HG02970 (cell line): ENCODE measurements around the gene PRKAB2.
"Not testable (repeated sequence)": the region's sequence is repeated elsewhere in the genome, so short reads cannot be mapped to it uniquely, and the experiment has no call there.

Experiments used
- ATAC-seq: cut with Tn5 transposase; IDR thresholded peaks from one replicate; pipeline ENCODE4 v1.9.1; 2021; ENCODE audit warnings: mild to moderate bottlenecking, moderate library complexity, moderate number of reproducible peaks; ENCODE audit not compliant: unreplicated experiment, low FRiP score

Gene PRKAB2

DNA sequence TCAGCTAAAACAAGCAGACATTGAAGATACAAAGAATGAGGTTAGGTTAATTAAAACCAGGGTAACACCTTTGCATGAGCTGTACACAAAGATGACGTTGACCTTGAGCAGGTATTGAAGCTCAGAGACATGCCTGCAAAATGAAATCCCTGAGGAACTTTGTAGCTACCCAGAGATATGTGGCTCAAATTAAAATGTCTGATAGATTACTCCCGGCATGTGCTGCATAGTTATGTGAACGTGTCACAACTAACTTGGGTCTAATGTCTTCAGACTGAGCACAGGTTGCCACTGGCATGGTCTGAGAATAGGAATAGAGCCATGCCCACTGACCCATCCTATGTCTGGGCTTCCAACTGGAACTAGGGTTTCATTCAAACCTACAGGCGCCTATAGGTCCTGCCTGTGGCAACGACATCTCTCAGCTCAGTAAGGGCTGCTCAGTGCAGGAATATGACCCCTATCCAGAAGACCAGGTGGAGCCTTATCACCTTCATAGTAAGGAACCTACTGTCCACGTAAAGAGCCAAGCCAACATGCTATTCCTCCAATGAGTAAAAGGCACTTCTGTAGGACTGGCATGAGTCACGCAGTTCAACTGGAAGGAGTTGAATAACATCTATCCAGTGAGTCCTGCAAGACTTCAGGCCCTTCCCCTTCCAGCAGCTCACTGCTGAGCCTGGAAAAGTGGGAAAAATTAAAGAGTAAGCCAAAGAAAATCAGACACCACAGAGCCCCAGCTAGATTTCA is 60.7 kb downstream of the PRKAB2 start:
- ATAC-seq, result no peak

DNA sequence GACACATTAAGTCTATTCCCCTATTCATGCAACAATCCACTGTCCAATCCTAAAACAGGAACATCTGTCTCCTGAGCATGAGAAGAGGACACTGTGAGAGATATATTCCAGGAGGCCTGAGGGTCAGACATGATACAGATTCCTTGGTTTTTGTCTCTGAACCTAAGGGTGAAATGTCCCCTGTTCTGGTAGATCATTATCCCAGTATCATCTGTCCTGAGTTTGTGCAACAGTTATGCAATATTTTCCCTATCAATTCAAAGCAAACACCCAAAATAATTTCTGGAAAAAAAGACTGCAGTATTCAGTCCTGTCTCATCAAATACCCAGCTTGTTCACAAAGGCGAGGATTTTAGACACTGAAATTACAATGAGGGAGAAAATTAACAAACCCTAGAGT is 61.4 kb downstream of the PRKAB2 start:
- no peak for ATAC-seq

DNA sequence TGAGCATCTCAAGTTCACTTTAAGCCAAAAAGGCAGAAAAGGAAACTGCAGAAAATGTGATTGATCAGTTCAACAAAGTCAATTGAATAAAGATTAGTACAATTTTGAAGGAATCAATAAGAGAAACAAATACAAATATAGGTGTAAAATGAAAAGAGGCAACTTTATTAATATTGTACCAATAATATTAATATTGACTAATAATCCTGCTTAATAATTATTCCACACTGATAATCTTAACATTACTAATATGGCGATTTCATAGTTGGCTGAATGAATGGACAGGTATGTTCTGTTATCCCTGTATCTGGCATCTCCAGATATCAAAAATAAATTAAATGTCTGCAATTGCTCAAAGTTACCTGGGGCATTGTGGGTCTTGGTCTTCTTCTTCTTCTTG is 61.8 kb downstream of the PRKAB2 start:
- ATAC-seq, result no peak

DNA sequence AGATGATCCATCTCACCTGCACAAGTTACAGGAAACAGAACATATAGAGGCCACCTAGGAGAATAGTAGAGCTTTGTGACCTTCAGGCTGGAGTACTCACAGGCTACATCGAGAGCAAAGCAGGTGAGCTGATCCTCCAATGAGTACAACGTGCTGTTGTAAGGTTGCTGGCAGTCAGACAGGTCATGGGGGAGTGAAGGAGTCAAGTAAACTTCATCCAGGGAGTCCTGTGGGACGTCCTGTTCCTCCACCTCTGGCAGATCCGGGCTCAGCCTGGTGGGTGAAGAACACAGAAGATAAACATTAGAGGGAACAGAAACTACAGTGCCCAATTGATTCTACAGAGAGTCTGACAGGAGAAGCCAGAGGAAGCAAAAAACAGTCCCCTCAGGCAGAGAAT is 62.5 kb downstream of the PRKAB2 start:
- ATAC-seq, result no peak

DNA sequence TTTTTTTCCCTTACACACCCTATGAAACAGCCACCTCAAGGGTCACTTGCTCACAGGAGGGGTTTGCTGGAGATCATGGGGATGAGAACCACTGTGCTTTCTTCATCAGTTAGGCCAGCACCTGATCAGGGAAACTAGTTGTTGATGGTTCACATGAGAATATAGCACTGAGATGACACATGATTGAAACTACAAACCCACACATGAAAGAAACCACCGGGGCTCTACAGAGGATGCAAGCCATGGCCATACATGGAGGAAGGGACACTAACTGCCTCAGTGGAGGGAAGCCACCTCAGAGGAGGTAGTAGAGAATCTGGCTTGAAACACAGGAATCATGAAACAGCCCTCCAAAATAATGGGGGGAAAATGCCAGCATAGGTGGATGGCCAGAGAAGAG is 63.2 kb downstream of the PRKAB2 start:
- ATAC-seq, result no peak

DNA sequence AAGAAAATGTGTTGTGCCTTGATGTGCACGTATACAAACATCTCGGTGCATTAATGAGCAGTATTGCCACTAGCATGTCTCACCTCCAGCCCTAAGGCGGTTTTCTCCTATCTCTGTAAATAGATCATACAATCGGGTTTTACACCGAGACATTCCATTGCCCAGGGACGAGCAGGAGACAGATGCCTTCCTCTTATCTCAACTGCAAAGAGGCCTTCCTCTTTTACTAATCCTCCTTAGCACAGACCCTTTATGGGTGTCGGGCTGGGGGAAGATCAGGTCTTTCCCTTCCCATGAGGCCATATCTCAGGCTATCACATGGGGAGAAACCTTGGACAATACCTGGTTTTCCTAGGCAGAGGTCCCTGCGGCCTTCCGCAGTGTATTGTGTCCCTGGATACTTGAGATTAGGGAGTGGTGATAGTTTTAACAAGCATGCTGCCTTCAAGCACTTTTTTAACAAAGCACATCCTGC is 65.8 kb downstream of the PRKAB2 start:
- ATAC-seq, result not testable (repeated sequence)

DNA sequence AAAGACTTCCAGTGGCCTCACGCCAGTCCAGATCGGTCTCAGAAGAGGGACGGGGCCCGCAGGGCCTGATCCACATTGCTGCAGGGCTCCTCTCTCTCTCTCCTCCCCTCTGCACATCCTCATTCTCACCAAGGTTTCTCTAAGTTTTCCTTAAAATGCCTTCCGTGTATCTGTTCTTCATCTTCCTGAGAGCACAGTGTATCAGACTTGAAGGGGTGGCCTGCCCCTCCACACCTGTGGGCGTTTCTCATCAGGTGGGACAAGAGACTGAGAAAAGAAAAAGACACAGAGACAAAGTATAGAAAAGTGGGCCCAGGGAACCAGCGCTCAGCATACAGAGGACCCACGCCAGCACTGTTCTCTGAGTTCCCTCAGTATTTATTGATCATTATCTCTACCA is 66.4 kb downstream of the PRKAB2 start:
- ATAC-seq, result no peak
